IgD-negative memory B cell (primary cell): ENCODE measurements around the gene PURB. TPM values are rescaled to one million over a fixed set of nuclear protein-coding genes. Genes with fewer than 3 reads are reported as not detected.

Experiments used
- H3K27ac Mint-ChIP-seq, 3 donors: one replicate each; pipeline ENCODE4 v1.8.0; 2020 to 2022; ENCODE audit warnings: mild to moderate bottlenecking in 3 of 3, mixed read lengths in 3 of 3, moderate library complexity in 1 of 3
- H3K27me3 Mint-ChIP-seq: one replicate; pipeline ENCODE4 v1.8.0; 2021; ENCODE audit warnings: mixed read lengths
- H3K36me3 Mint-ChIP-seq: one replicate; pipeline ENCODE4 v1.8.0; 2020; ENCODE audit warnings: mild to moderate bottlenecking, mixed read lengths
- H3K4me1 Mint-ChIP-seq, 3 donors: one replicate each; pipeline ENCODE4 v1.8.0; 2020 to 2022; ENCODE audit warnings: mixed read lengths in 3 of 3, mild to moderate bottlenecking in 1 of 3
- H3K4me3 Mint-ChIP-seq, 4 donors: one replicate each; pipeline ENCODE4 v1.8.0; 2020 to 2022; ENCODE audit warnings: mild to moderate bottlenecking in 4 of 4, mixed read lengths in 4 of 4, moderate library complexity in 3 of 4
- H3K9me3 Mint-ChIP-seq, 3 donors: one replicate each; pipeline ENCODE4 v1.8.0; 2020 to 2021; ENCODE audit warnings: mixed read lengths in 3 of 3, mild to moderate bottlenecking in 1 of 3
- polyA plus RNA-seq: library from polyadenylated mRNA; unstranded; fragments of 300-500 nt; fragmentation: Illumina TruSeq; gene quantifications from one replicate; pipeline ENCODE4 v1.2.3, GENCODE V29; 2021

Gene PURB
- polyA plus RNA-seq, 1 donor from 2014 or later, result 1.5 TPM

- Mint-ChIP-seq H3K4me1 (peaks cover 0 to 1% (median 0%) of the 10 kb centered on the region in 3 donors), H3K4me3 (no peak overlapping the region), H3K9me3 (no peaks in the 10 kb centered on the region), H3K27me3 (no peaks in the 10 kb centered on the region), H3K36me3 (peaks cover 2% of the 10 kb centered on the region), H3K27ac (no peak overlapping the region)
Observed at GRCh38 chr7:44905002-44905635, 19.8 kb upstream of the PURB start.

DNA sequence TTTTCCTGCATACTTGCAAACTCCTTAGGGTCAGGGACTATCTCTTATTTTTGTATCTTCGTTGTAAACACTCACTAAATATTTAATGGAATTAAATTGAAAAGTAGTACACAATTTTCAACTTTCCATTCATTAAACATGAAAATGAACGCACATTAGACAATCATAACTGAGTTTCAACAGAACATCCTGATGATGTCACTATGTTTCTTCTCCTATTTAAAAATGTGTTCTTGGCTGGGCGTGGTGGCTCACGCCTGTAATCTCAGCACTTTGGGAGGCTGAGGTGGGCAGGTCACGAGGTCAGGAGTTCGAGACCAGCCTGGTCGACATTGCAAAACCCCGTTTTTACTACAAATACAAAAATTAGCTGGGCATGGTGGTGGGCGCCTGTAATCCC is 14.1 kb upstream of the PURB start:
- no peaks in the 10 kb centered on the region for H3K36me3 Mint-ChIP-seq
- H3K27ac Mint-ChIP-seq, result no peak overlapping the region
- H3K4me1 Mint-ChIP-seq, result peaks cover 0 to 5% (median 3%) of the 10 kb centered on the region in 3 donors
- H3K27me3 Mint-ChIP-seq, result no peaks in the 10 kb centered on the region
- peaks cover 0 to 2% (median 0%) of the 10 kb centered on the region in 3 donors for H3K9me3 Mint-ChIP-seq
- H3K4me3 Mint-ChIP-seq, result no peak overlapping the region

DNA sequence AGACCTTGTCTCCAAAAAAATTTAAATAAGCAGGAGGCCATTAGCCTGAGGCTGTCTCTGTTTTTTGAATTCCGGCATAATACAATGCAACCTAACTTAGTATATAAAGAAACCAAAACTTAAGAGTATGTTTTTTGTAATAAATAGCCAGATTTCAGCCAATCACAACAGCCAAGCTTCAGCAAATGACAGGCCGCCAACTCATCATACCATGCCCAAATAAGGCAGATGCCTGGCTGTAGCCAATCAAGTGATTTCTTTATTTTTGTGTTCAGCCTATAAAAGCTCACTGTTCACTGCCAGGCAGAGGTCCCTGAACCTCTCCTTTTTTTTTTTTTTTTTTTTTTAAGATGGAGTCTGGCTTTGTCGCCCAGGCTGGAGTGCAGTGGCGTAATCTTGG is 12.7 kb upstream of the PURB start:
- Mint-ChIP-seq H3K36me3 (peaks cover 2% of the 10 kb centered on the region), H3K9me3 (peaks cover 0 to 2% (median 0%) of the 10 kb centered on the region in 3 donors), H3K27me3 (no peaks in the 10 kb centered on the region), H3K27ac (no peak overlapping the region), H3K4me1 (peaks cover 0 to 5% (median 3%) of the 10 kb centered on the region in 3 donors), H3K4me3 (no peak overlapping the region)

DNA sequence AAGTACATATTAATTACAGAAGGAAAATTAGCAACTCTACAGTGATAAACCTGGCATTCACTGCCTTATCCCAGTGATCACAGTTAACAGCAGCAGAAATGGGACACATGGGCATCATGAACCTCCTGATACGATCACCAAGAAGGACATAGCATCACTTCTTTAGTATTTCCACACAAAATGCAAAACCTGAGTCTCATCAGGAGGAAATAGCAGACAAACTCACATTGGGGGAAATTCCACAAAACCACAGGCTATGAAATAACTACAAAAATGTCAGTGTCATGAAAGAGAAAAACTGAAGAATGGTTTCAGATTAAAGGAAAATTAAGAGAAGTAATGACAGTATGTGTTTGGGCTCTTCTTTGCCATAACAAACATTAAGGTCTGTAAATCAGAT is 12.0 kb upstream of the PURB start:
- Mint-ChIP-seq H3K36me3 (peaks cover 2% of the 10 kb centered on the region), H3K27ac (no peak overlapping the region), H3K4me1 (peaks cover 0 to 5% (median 3%) of the 10 kb centered on the region in 3 donors), H3K27me3 (no peaks in the 10 kb centered on the region), H3K4me3 (no peak overlapping the region), H3K9me3 (peaks cover 0 to 2% (median 0%) of the 10 kb centered on the region in 3 donors)

DNA sequence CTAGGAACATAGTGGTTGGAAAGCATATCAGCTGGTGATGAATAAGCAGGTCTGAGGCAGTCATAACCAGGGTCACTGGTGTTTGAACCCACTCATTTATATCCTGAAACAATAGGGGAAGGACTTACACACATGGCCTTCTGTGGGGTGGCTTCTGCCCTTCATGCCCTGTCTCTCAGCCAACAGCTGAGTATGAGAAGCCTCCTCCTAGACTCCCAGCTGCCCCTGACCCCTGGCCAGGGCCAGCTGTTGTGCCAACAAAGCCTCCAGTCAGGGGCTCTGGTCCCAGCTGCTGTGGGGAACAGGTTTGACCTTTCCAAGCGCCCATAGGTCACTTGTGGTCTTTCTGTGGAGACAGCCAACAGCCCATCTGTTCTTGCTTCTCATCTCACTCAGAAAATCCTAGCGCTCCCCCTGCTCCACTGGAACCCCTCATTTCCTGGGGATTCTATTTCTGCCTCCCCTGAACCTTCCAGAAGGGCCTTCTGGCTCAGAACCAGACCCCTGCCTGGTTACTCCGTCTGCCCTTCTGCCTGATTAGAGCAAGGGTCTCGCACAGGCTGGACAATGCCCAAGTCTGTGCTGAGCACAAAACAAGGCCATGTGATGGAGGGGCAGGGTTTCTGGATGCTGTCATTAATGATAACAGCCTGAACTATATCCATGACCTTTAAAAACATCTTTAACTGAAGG is 9.7 kb upstream of the PURB start:
- no peak overlapping the region for H3K27ac Mint-ChIP-seq
- H3K4me3 Mint-ChIP-seq, result no peak overlapping the region
- H3K4me1 Mint-ChIP-seq, result peaks cover 0 to 7% (median 5%) of the 10 kb centered on the region in 3 donors
- no peaks in the 10 kb centered on the region for H3K27me3 Mint-ChIP-seq
- H3K36me3 Mint-ChIP-seq, result peaks cover 2% of the 10 kb centered on the region
- peaks cover 0 to 2% (median 0%) of the 10 kb centered on the region in 3 donors for H3K9me3 Mint-ChIP-seq

- no peaks in the 10 kb centered on the region for H3K27me3 Mint-ChIP-seq
- peaks cover 0 to 6% (median 5%) of the 10 kb centered on the region in 3 donors for H3K4me1 Mint-ChIP-seq
- H3K4me3 Mint-ChIP-seq, result no peak overlapping the region
- peak overlapping the region in 1 of 3 donors; percentile 48 for H3K27ac Mint-ChIP-seq
- peaks cover 2% of the 10 kb centered on the region for H3K36me3 Mint-ChIP-seq
- peaks cover 0 to 2% (median 0%) of the 10 kb centered on the region in 3 donors for H3K9me3 Mint-ChIP-seq
Observed at GRCh38 chr7:44893710-44894234, 8.4 kb upstream of the PURB start.

- Mint-ChIP-seq H3K9me3 (no peaks in the 10 kb centered on the region), H3K4me3 (no peak overlapping the region), H3K27ac (no peak overlapping the region)
Observed at GRCh38 chr7:44891791-44892190, 6.5 kb upstream of the PURB start.

DNA sequence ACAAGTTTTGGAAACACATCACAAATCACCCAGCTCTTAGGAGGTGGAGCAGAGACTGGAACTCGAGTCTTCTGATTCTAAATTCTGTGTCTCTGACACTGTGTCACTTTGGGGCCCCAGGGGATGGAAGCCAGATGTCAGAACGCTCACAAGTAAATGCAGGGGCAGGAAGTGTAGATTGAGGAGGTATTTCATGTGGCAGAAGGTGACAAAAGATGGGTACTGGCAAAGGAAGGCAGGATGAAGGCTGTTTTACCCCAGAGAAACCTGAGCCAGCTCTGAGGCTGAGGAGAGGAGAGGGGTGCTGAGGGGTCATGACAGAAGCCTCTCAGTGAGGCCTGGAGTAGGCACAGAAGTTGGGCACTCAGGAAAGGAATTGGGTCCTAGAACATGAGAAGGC is 6.0 kb upstream of the PURB start:
- Mint-ChIP-seq H3K4me1 (peaks cover 0 to 9% (median 8%) of the 10 kb centered on the region in 3 donors), H3K36me3 (peaks cover 2% of the 10 kb centered on the region), H3K27ac (peak overlapping the region in 2 of 3 donors; percentile 49 to 96), H3K27me3 (no peaks in the 10 kb centered on the region), H3K4me3 (no peak overlapping the region), H3K9me3 (no peaks in the 10 kb centered on the region)

More at GRCh38 chr7:44891791-44892190, 6.5 kb upstream of the PURB start:
- H3K4me1 Mint-ChIP-seq, result peaks cover 0 to 7% (median 6%) of the 10 kb centered on the region in 3 donors
- H3K36me3 Mint-ChIP-seq, result peaks cover 2% of the 10 kb centered on the region
- H3K27me3 Mint-ChIP-seq, result no peaks in the 10 kb centered on the region

DNA sequence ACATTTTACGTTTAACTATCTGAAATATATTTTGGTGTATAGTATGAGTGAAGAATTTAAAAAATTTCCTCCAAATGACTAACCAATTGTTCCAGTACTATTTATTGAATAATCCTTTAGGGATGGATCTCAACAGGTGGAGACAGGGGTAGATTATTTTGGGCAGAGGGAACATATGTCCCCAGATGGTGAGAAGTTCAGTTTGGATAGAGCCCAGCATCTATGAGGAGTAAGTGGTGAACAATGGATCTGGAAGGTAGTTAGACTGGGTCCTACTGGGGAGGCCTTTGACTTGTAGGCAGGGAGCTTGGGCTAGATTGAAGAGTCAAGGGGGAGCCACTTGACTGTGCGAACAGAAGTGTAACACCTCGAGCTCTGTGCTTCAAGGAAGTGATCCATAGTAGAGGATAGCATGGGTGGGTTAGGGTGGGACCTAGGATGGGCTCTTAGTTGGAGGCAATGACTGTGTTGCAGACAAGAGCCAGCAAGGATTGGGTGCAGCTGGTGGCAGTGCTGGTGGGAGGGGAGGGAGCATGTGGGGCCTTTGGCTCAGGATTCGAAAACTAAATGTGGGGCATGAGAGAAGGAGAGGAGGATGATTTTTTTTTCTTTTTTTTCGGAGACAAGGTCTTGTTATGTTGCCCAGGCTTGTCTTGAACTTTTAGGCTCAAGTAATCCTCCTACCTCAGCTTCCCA is 3.9 kb upstream of the PURB start:
- Mint-ChIP-seq H3K4me1 (peaks cover 11 to 18% (median 18%) of the 10 kb centered on the region in 3 donors), H3K9me3 (no peaks in the 10 kb centered on the region), H3K27me3 (no peaks in the 10 kb centered on the region), H3K27ac (peak overlapping the region in 2 of 3 donors; percentile 29 to 40), H3K4me3 (peak overlapping the region in 1 of 4 donors; percentile 23), H3K36me3 (peaks cover 5% of the 10 kb centered on the region)

DNA sequence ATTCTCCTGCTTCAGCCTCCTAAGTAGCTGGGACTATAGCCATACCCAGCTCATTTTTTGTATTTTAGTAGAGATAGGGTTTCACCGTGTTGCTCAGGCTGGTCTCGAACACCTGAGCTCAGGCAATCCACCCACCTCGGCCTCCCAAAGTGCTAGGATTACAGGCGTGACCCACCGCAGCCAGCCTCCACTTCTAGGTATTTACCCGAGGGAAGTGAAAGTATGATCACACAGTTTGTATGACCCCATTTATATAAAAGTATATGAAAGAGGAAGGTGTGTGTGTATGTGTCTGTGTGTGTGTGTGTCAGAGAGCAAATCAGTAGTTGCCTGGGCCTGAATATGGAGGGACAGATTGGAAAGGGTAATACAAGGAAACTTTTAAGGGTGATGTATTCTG is 2.0 kb upstream of the PURB start:
- H3K4me3 Mint-ChIP-seq, result peak overlapping the region in 2 of 4 donors; percentile 7 to 19
- H3K27ac Mint-ChIP-seq, result peak overlapping the region; percentile 72 to 100 (median 99)
- no peaks in the 10 kb centered on the region for H3K9me3 Mint-ChIP-seq
- no peaks in the 10 kb centered on the region for H3K27me3 Mint-ChIP-seq
- H3K4me1 Mint-ChIP-seq, result peaks cover 17 to 27% (median 18%) of the 10 kb centered on the region in 3 donors
- H3K36me3 Mint-ChIP-seq, result peaks cover 3% of the 10 kb centered on the region

GRCh38 chr7:44884621-44885393 is 523 bp downstream of the PURB start:
- Mint-ChIP-seq H3K27ac (peak overlapping the region; percentile 76 to 99 (median 86)), H3K36me3 (peaks cover 3% of the 10 kb centered on the region), H3K27me3 (no peaks in the 10 kb centered on the region), H3K9me3 (no peaks in the 10 kb centered on the region), H3K4me3 (peak overlapping the region; percentile 92 to 98 (median 96)), H3K4me1 (peaks cover 32 to 47% (median 38%) of the 10 kb centered on the region in 3 donors)

DNA sequence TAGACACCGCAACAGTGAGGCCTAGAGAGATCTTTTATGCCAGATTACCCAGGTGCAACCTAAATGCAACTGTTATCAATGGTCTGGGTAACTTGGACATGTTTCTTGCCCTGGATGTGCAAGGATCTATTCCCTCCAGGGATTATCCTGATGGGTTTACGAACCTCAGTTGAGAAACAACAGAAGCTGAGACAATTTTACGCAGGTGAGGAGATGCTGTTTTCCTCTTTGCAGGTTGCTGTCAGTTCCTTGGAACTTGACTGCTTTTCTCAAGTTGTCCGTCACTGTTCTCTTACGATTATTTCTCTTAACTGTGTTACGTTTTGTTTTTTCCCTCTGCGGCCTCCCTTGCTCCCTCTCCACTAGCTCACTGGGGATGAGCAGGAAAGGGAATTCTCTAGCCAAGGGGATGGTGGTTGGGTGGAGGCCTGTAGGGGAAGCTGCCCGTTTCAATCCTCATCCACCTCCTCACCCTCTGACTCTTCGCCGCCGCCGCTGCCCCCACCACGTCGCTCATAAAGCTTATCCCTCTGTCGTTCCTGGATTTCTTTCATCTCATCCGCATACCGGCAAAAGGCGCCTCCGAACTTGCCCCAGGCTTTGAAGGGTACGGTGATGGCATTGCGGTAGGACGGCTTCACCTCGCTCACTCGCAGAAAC is 1.2 kb downstream of the PURB start:
- peaks cover 35 to 47% (median 43%) of the 10 kb centered on the region in 3 donors for H3K4me1 Mint-ChIP-seq
- peaks cover 3% of the 10 kb centered on the region for H3K36me3 Mint-ChIP-seq
- H3K27me3 Mint-ChIP-seq, result no peaks in the 10 kb centered on the region
- H3K4me3 Mint-ChIP-seq, result peak overlapping the region; percentile 89 to 97 (median 94)
- peak overlapping the region; percentile 76 to 99 (median 86) for H3K27ac Mint-ChIP-seq
- no peaks in the 10 kb centered on the region for H3K9me3 Mint-ChIP-seq

DNA sequence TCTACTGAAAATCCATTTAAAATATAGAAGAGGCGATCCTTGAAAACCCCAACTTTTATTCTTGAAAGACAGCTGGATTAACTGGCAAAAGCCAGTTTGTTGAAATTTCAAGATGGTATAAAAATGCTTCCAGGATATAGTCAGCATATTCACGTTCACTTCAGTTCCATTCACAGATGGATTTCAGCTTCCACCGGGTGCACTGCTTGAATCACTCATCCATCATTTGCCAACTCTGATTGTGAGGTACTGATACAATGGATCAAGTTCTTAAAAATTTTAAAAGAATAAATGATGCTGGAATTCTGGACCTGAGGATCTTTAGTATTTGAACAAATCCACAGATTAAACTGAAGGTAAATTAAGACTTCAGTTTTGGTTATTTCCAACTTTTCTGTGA is 2.4 kb downstream of the PURB start:
- Mint-ChIP-seq H3K9me3 (no peaks in the 10 kb centered on the region), H3K4me1 (peaks cover 37 to 47% (median 43%) of the 10 kb centered on the region in 3 donors), H3K27me3 (no peaks in the 10 kb centered on the region), H3K27ac (peak overlapping the region in 2 of 3 donors; percentile 35 to 99), H3K36me3 (peaks cover 3% of the 10 kb centered on the region), H3K4me3 (peak overlapping the region in 2 of 4 donors; percentile 92 to 97)

DNA sequence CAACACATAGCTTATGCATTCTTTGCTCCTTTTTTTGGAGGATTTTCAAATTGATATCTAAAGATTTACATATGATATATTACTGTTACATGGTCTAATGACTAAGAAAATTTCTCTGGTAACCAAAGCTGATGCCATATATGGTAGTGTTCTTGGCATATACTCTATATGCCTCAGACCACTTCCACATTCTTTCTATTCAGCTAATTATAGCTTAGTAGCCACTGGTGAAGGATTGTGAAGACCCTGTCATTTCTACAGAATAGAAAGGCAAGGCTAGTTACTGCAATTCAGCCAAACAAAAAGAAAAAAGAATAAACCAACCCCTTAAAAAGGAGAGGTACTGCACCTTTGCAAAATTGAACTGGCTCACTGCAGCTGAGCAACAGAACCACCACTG is 3.7 kb downstream of the PURB start:
- H3K36me3 Mint-ChIP-seq, result peaks cover 3% of the 10 kb centered on the region
- H3K4me3 Mint-ChIP-seq, result peak overlapping the region; percentile 6 to 85 (median 67)
- H3K4me1 Mint-ChIP-seq, result peaks cover 30 to 44% (median 43%) of the 10 kb centered on the region in 3 donors
- H3K9me3 Mint-ChIP-seq, result no peaks in the 10 kb centered on the region
- peak overlapping the region in 1 of 3 donors; percentile 91 for H3K27ac Mint-ChIP-seq
- no peaks in the 10 kb centered on the region for H3K27me3 Mint-ChIP-seq
